HuH-7 (cell line): ENCODE measurements around the gene AKTIP.

Source experiments
- DNase-seq: peaks from one replicate; pipeline ENCODE4 v3.0.0; 2011; ENCODE audit warnings: low spot score

AKTIP gene

GRCh38 chr16:53476867-53477266, 26.1 kb downstream of the AKTIP start:
- no peak for DNase-seq

- DNase-seq = no peak
Measured at GRCh38 chr16:53465606-53466280, 37.3 kb downstream of the AKTIP start.

- DNase-seq = no peak
Measured at GRCh38 chr16:53458635-53459034, 44.4 kb downstream of the AKTIP start.

GRCh38 chr16:53457670-53458069, 45.3 kb downstream of the AKTIP start:
- no peak for DNase-seq

- no peak for DNase-seq
Measured at GRCh38 chr16:53456625-53457024, 46.4 kb downstream of the AKTIP start.

- DNase-seq = no peak
Measured at GRCh38 chr16:53453928-53454327, 49.1 kb downstream of the AKTIP start.

- DNase-seq = no peak
Measured at GRCh38 chr16:53449816-53450517, 53.0 kb downstream of the AKTIP start.

- DNase-seq = no peak
Measured at GRCh38 chr16:53446090-53446489, 56.9 kb downstream of the AKTIP start.

GRCh38 chr16:53445534-53445933, 57.5 kb downstream of the AKTIP start:
- no peak for DNase-seq
